Peyer's patch (tissue), 4 donors: ENCODE data around the gene UBE2J2.

Experiments used
- POLR2A ChIP-seq, 2 donors: fragments of 450-650 bp; IDR thresholded peaks; one replicate each; pipeline ENCODE4 v1.5.1; 2017; ENCODE audit warnings: antibody characterized with exemption in 2 of 2, mild to moderate bottlenecking in 2 of 2, moderate library complexity in 2 of 2
- TF ChIP-seq, protein P1 (sequence below), 6 experiments: fragments of 450-650 bp in 4 of 6; fragments of 200-600 bp in 2 of 6; sonication (generic) in 1 of 6; IDR thresholded peaks; one replicate each; pipeline ENCODE4 v1.5.1; 2017 to 2019; ENCODE audit warnings: antibody characterized with exemption in 6 of 6, mild to moderate bottlenecking in 3 of 6, moderate library complexity in 1 of 6

GRCh38 chr1:1303736-1304135, 30.1 kb upstream of the UBE2J2 start:
- TF ChIP-seq POLR2A (IDR thresholded peaks at IDR 0.05), result no peak
- TF ChIP-seq, protein P1, sequence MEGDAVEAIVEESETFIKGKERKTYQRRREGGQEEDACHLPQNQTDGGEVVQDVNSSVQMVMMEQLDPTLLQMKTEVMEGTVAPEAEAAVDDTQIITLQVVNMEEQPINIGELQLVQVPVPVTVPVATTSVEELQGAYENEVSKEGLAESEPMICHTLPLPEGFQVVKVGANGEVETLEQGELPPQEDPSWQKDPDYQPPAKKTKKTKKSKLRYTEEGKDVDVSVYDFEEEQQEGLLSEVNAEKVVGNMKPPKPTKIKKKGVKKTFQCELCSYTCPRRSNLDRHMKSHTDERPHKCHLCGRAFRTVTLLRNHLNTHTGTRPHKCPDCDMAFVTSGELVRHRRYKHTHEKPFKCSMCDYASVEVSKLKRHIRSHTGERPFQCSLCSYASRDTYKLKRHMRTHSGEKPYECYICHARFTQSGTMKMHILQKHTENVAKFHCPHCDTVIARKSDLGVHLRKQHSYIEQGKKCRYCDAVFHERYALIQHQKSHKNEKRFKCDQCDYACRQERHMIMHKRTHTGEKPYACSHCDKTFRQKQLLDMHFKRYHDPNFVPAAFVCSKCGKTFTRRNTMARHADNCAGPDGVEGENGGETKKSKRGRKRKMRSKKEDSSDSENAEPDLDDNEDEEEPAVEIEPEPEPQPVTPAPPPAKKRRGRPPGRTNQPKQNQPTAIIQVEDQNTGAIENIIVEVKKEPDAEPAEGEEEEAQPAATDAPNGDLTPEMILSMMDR (IDR thresholded peaks at IDR 0.05), result no peak
